Activated T-cell treated with anti-CD3 and anti-CD28 coated beads for 24 hours (primary cell): ENCODE results near the gene MAML3.
"Not testable (repeated sequence)": the region's sequence is repeated elsewhere in the genome, so short reads cannot be mapped to it uniquely, and the experiment has no call there.

Experiments
- DNase-seq: peaks from one replicate; pipeline ENCODE4 v3.0.0-alpha.2; 2020; ENCODE audit warnings: low read depth

The MAML3 gene

DNA sequence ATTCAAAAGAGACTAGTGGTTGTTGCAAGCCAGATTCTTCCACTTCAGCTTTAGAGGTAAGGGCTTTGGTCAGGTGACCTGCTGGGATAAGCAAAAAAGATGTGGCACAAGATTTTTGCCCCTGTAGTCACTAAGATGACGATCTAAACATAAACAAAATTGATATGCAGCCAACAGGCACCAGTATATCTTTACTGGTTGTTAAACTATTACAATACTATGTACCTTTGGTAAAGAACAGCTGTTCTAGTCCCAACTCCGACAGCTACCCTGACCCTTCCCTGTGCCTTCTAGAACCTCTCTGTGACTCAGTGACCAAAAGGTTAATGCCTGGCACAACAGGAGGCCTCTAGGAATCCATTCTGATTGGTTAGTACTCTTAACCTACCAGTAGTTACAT lies 428.7 kb downstream of the MAML3 start:
- DNase-seq: no peak

DNA sequence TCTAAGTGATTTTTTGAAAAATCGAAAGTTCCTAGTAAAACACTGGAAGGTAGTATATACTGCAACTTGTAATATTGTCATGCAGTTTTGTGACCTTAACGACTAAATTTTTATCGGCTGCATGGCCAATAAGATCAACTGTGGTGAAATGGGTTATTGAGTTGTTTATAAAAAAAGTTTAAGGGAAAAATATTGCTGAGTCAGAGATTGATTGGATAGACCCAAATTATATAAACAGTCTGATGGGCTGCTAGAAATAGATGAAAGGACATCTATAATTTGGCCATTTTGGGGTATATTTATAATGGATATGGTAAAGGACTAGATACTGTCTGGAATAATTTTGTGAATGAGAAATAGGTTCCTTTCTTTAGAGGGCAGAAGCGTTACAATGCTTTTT lies 432.2 kb downstream of the MAML3 start:
- no peak for DNase-seq

DNA sequence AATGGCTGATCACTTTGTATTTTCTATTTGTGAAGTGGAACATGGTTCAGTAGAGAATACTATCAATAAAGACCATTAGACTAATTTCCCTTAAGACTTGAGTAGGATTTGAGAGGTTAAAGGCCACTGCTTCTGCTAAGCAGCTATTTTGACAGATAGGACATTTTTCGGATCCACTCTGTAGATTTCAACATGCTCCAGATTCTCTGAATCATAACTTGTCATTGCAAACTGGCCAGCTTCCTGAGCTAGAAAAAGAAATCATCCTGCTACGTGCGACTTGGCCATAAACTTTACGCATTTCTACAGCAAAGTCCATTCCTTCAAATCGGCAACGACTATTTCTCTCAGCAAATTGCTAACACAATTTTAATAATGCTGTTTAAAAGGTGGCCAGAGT lies 433.2 kb downstream of the MAML3 start:
- no peak for DNase-seq

DNA sequence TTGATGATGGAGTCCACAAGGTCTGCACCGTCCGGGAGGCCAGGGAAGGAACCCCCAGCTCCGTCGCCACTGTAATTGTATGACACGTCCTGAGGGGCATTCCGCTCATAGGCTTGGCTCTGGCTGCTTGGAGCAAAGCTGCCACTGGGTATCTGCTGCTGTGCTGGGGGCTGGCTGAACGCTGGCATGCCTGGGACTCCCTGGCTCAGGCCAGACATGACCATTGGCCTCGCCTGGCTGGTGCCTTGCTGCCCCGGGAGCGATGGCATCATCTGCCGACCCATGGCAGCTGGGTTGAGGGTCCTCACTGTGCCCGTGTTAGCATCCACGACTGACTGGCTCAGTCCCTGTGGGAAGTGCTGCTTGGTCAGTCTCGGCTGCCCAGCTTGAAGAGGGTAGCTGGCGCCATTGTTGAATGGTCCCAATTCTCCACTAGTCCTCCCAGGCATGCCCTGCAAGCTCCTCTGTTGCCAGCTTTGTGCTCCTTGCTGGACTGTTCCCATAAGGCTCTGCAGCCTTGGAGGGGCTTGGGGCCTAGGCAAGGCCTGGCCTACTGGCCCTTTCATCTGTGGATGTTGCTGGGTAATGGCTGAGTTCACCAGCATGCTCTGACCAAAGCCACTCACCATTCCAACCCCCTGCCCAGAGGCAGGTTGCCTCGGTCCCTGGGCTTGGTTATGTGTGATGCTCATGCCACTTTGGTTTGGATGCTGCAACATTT lies 434.4 kb downstream of the MAML3 start:
- no peak for DNase-seq

DNA sequence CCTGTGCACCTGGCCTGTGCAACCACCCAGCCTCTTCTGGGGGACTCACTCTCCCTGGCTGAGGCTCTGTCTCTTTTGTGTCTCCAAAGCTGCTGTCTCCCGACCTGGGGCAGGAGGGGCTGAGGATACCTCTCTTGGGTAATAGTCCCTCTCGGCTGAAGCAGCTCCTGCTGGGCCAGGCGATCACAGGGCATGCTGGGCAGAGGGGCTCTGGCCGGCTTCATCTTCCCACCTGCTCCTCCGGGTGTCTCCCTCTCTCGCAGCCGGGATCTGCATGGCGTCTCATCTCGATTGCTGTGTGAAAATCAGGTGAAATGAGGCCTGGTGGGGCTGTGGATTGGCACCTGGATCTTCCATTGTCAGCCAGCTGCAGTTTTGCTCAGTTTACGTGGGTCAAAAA lies 435.2 kb downstream of the MAML3 start:
- DNase-seq: no peak

DNA sequence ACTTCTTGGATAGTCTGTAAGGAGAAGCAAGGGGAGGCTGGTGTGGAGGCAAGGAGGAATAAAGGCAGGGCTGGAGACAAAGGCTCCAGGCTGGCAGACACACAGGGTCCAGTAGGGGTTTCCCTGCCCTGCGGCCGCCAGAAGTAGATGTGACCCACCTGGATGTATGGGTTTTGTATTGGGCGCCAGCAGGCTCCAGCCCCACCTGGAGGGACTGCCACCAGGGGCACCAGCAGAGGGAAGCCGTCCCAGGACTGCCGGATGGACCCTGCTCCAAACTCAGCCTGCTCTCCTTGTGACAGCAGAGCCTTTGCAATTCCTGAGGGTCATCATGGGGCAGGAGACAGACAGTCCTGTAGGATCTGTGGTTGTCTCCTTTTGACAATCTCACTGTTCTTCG lies 435.6 kb downstream of the MAML3 start:
- no peak for DNase-seq

DNA sequence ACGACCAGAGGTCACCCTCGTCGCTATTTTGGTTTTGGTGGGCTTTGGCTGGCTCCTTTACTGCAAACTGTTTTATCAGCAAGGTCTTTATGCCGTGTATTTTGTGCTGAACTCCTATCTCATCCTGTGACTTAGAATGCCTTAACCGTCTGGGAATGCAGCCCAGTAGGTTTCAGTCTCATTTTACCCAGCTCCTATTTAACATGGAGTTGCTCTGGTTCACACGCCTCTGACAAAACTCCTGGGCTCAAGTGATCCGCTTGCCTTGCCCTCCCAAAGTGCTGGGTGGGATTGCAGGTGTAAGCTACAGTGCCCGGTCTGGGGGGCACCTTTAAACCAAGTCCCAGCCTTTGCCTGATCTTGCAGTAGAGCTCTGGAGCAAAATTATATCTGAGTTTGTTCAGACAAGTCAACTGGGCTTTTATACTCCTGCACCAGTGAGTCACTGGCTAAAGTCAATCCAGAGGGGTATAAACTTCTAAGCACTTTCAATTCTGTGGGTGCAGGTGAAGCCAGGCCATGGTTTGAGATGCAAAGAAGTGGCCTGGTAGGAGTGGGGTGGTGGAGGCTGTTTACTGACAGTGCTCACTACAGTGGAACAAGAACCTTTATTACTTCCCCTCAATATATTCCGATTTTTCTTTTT lies 438.1 kb downstream of the MAML3 start:
- DNase-seq: no peak

DNA sequence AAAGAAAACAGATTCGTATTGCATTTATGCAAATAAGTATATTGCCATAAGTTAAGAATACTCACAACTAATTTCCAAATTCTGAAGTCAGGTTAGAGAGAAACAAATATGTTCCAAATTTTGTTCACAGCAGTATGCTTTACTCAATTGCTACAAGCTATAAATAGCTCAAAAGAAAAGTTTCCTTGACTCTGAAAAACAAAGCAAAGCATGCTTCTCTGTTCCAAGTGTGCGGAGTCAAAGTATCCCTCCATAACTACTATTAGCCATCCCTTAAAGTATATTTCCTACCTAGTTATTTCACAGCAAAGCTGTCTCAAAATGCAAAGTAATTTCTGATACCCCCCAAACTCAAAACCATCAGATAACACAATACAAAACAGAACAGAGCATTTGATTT lies 441.1 kb downstream of the MAML3 start:
- DNase-seq: no peak

DNA sequence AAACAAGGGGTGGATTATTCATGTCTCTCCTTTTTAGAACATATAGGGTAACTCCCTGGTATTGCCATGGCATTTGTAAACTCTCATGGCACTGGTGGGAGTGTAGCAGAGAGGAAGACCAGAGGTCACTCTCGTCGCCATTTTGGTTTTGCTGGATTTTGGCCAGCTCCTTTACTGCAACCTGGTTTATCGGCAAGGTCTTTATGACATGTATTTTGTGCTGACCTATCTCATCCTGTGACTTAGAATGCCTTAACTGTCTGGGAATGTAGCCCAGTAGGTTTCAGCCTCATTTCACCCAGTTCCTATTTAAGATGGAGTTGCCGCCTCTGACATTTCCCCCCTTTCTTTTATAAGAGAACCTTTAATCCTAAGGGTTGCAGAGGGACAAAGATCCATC lies 442.5 kb downstream of the MAML3 start:
- DNase-seq: no peak

DNA sequence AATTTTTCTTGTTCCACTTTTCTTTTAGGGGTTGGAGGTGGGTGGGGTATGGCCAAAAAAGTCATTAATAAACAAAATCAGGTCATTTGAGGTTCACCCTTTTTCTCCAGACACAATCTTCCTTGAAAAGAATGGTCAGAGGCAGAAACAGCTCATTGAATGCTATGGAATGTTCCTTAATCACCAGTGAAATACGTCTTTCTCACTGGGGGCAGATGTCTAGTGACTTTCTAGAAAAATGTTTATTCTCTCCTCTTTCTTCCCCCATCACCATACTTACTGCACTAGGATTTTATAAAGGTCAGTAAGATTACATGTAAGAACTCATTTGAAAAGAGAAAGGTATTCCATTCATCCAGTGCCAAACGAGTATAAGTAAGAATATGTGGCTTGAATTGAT lies 443.9 kb downstream of the MAML3 start:
- no peak for DNase-seq

DNA sequence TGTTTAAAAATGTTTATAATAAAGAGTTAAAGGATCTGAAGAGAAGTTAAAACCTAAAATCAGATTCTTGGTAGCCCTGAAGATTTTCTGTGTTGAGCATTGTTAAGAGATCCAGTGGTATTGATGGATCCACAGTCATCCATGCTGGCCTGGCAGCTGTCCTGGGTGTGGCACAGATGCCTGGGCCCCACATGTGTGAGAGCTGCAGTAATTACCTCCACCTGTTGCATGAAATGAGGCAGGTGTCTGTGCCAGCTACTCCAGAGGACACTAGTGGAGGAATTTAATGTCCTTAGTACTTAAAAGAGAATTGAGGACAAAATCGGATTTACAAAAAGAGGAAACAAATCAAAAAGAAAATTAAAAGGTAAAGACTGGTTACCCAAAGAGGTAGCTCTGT lies 444.3 kb downstream of the MAML3 start:
- DNase-seq: no peak

DNA sequence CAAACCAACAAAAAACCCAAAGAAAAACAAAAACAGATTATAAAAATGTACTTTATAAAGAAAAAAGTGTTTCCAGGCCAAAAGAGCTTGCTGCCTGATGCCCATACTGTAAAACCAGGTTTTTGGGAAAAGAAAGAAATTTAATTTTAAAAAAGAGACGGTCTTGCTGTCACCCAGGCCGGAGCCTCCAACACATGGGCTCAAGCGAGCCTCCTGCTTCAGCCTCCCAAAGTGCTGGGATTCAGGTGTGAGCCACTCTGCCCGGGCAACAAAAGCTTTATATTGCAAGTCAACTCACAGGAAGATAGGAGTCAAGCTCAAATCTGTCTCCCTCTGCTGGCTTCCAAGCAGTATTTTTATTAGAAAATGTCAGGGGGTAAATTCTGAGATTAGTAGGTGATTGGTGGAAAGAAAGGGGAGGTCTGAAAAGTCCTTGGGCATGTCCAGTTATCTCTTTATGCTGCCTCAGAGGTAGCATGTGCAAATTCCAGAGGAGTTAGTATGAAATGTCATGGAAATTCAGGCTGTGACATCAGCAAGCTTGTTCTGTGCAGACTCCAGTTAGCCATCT lies 449.0 kb downstream of the MAML3 start:
- no peak for DNase-seq

DNA sequence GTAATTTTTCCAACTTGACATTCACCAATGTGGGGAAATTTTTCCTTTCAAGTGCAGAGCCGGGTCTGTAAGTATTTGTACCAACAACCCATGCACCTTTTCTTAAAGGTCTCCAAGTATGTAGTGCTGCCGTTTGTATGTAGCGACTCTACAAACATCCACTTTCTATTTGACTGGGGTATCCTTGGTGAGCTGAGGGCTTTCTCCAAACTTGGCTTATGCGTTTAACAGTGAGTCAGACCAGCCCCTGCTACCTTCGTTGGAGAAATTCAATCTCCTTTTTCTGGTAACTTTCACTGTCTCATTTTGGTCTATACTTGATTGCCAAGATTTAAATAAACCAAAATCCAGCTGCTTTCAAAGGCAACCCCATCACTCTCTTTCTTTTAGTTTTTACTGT lies 453.4 kb downstream of the MAML3 start:
- no peak for DNase-seq

DNA sequence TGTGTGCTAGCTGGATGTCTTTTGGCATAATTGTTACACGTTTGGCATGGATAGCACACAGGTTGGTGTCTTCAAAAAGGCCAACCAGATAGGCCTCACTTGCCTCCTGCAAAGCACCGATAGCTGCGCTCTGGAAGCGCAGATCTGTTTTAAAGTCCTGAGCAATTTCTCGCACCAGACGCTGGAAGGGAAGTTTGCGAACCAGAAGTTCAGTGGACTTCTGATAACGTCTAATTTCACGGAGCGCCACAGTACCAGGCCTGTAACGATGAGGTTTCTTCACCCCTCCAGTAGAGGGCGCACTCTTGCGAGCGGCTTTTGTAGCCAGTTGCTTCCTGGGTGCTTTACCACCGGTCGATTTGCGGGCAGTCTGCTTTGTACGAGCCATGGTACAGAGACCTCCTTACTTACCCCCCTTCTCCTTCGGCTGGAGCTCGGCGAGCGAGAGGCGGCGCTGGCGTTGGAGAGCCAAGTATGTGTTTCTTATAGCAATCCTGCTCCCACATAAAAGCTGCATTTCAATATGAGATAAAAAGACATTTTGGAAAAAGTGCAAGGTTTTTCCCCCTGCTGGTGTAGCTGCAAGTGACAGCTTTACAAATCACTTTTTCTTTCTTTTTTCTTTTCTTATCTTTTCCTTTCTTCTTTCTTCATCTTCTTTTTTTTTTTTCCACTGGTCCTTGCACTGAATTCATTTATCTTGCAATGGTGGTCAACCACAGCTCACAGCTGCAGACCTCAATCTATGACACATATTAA lies 455.6 kb downstream of the MAML3 start:
- DNase-seq: not testable (repeated sequence)

DNA sequence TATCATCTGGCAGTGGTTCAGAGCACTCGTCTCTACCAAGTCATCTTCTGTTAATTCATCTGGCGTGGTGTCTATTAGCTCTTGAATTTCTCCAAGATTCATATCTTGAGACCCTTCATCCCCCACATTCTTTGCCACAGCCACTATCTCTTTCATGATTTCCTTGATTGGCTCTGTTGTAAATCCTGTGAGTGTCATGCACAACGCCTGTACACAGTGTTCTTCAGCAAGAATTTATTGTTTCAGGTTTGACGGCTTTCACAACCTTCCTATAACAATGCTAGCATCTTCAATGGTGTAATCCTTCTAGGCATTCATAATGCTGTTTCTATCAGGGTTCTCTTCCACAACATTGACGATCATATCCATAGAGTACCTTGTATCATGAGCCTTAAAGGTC lies 457.5 kb downstream of the MAML3 start:
- no peak for DNase-seq

DNA sequence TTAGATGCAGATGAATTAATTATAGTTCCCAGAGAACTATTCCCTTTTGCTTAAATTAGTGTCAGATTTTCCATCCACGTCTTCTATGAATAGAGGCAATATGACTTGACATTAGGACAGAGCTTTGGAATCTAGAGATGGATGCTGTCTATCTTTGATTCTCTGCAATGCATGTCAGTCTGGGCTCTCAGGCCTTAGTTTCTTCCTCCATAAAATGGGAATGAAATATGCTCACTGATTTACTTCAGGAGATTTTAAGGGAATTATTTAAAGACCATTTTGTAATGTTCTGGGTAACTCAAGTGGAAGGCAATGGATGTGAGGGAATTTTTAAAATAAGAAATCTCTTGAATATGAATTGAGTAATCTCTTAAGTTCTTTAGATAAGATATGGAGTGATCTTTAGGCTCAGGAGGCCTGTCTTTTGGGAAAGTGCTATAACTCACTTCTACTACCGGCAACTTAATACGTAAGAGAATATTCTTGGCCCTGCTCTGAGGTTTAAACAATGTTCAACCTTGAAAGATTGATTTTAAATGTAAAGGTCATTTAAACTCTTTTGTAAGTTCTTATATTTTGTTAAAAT lies 459.4 kb downstream of the MAML3 start:
- DNase-seq: no peak

DNA sequence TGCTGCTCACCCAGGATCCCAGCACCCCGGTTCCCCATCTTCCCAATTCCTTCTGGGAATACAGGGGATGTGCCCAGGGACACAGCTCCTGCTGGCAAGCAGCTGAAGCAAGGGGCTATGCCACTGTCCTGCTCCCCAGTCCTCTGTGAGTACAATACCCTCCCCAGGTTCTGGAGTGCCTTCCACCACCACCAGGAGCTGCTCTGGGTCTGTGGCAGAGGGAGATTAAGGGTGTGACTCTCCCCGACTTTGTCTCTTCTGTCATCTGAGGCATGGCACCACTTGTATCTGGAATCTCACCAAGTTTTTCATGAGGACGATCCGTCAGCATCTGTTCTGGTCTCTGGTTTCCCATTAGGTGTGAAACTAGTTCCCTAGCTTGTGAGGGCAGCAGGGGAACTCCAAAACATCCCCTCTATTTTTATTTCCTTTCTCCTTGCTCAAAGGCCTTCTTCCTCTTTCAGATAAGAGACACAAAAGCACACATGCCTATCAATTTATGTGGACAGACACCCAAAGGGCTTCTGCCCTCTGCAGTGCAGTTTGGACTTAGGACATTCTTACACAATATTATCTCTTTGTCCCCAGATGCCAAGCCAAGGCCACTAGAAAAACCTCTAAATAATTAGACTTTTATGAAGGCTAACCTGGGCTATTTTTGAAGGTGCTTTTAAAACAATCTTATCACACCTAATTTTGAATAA lies 461.5 kb downstream of the MAML3 start:
- no peak for DNase-seq

DNA sequence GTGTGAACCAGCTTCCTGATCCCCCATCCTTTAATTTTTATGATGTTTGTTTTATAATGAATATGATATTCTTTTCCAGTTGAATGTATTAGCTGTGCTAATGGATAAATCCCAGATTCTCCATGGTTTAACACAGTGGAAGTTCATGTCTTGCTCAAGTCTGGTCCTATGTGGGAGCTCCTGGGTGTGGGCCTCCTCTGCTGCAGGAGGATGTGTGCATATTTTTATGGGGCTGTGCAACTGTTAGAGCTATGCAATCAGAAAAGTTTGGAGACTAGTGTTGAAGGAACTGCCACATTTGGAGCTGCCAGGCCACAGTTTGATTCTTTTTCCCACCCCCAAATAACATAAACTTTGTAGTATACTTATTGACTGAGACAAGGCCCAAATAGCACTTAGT lies 463.6 kb downstream of the MAML3 start:
- DNase-seq: no peak

DNA sequence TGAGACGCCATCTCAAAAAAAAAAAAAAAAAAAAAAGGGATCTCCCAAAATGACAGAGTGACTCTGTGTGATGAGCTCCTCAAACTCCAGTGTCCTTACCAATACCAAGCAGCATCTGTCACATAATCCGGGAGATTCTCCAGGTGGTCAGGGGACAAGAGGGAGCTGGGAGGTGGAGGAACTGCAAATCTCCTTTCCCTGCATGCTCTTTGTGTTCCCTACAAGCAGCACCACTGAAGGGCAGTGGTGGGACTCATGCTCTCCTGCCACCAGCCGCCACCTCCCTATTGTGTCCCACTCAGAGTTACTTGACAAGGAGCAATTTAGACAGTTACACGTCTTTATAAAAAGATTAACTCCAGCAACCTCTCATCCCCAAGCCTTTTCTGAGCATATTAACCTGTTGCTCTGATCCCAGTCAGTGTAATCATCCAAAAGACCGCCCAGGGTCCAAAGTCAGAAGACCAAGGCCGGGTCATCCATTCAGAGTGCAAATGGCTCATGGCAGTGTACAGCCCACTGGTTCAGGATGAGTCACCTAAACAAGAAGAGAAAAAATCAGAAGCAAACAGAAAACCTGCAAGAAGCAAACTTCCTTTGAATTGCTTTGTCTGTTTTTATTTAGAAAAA lies 464.8 kb downstream of the MAML3 start:
- no peak for DNase-seq

DNA sequence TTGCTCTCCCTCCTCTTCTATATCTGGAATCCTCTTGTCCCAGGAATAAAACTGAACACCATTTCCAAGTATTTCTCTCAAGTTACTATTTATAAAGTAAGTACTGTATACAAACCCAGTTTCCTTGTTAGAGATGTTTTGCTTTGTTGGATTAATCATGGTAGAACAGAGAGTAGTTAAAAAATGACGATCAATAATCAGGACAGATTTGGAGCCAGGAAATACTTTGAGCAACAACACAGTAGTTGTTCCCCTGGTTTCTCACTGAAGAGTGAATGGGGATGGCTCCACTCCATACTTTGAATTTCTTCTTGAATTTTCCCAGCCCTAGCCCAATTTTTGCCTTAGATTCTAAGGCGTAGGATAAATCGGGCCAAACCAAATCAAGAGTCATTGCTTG lies 467.0 kb downstream of the MAML3 start:
- no peak for DNase-seq

DNA sequence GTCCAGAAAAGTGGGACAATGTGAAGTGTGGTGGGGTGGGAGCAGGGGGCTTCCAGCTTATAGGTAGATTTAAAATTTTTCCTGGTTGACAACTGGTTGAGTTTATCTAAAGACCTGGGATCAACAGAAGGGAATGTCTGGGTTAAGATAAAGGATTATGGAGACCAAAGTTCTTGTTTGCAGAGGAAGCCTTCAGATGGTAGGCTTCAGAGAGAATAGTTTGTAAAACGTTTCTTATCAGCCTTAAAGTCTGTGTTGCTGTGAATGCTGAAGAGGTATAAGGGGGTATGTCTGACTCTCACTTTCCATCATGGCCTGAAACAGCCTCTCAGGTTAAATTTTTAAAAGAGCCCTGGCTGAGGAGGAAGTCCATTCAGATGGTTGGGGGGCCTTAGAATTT lies 467.9 kb downstream of the MAML3 start:
- no peak for DNase-seq

DNA sequence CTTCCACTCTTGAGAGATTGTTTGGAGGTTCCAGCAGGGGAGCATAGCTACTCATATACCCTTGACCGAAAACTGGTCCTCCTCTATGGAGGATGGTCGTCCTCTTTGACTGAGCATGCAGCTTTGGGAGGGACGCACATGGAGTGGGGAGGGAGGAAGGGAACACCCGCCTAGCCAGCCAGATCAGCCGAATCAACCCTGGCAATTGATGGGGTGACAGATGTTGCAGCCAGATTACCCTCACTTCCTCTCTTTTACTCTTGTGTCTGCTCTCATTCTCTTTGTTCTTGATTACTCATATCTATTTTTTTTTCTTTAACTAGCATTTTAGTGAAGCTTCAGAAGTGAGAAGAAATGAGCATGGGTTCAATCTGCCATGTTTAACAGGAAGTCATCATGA lies 468.8 kb downstream of the MAML3 start:
- DNase-seq: no peak
